ENCODE data around the gene UCMA.
"Not testable (repeated sequence)": the region's sequence is repeated elsewhere in the genome, so short reads cannot be mapped to it uniquely, and the experiment has no call there.

Gene UCMA

DNA sequence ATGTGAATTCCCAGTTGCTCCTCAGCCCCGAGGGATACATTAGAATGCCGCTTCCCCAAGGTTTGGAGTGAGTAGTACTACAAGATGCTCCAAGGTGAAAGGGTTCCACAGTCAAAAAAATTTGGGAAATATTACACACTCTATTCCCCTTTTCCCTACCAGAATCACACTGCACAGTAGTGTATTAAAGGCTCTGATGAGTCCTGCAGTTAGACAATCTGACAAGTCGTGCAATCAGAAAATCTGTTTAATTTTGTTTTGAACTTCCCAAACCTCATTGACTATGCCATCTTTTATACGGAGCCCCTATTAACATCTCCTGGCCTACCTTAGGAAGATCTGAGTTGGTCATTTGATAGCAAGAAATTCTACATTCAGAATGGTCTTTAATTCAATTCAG is 13.6 kb upstream of the UCMA start:
- no peak for DNase-seq (ENCODE audit: low spot score)
- TF ChIP-seq CTCF (IDR thresholded peaks at IDR 0.05; ENCODE audit: borderline replicate concordance, control extremely low read depth, extremely low read depth, insufficient read depth, missing control alignments): no peak
- in situ Hi-C loops (cut with MboI; ENCODE audit: low sequenced_read_pairs, unreplicated experiment): no loop called here

DNA sequence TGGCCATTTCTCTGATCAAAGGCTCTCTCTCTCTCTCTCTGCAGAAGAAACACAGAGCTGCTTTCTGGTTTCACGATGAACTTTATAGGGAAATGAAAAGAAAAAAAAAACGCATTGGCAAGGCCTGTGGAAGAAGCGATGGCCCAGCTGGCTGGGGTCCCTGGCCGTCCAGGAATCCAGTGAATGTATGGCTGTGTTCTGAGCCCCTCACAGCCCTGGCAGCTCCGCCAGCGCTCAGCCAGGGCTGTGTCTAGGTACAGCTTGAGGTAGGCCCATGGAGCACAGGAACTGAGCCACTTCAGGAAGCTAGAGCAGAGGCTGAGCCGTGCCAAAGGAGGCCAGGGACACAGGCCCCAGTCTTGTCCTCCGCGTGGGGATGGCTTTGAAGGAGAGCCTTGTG is 13.1 kb upstream of the UCMA start:
- peak; percentile 4 for DNase-seq (ENCODE audit: low spot score)
- no peak for TF ChIP-seq CTCF (IDR thresholded peaks at IDR 0.05; ENCODE audit: borderline replicate concordance, control extremely low read depth, extremely low read depth, insufficient read depth, missing control alignments)
- in situ Hi-C loops (cut with MboI; ENCODE audit: low sequenced_read_pairs, unreplicated experiment): no loop called here

GRCh38 chr10:13242260-13242659 is 8.1 kb upstream of the UCMA start:
- DNase-seq (ENCODE audit: low spot score); in situ Hi-C loops (cut with MboI; ENCODE audit: low sequenced_read_pairs, unreplicated experiment): not testable (repeated sequence)

DNA sequence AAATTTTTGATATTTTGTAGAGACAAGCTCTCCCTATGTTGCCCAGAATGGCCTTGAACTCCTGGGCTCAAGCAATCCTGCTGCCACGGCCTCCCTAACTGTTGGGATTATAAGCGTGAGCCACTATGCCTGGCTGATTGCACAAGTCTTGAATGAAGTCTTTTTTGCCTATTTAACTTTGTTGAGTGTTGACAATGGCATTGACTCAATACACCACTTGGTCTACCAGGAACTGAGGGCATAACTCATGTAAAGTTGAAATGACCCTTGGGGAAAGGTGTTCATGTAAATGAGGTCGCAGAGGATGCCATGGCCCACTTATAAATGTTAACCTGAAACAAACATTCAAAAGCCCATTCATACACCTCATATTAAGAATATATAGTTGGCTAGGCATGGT is 7.4 kb upstream of the UCMA start:
- no peak for TF ChIP-seq CTCF (IDR thresholded peaks at IDR 0.05; ENCODE audit: borderline replicate concordance, control extremely low read depth, extremely low read depth, insufficient read depth, missing control alignments)
- no peak for DNase-seq (ENCODE audit: low spot score)
- in situ Hi-C loops (cut with MboI; ENCODE audit: low sequenced_read_pairs, unreplicated experiment): no loop called here

DNA sequence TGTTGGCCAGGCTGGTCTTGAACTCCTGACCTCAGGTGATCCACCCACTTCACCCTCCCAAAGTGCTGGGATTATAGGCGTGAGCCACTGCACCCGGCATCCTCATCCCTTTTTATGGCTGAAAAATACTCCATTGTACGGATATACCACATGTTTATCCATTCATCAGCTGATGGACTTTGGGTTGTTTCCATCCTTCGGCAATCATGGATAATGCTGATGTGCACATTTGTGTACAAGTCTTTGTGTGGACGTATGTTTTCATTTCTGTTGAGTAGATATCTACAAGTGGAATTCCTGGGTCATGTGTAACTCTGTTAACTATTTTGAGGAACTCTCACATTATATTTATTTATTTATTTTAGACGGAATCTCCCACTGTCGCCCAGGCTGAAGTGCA is 5.7 kb upstream of the UCMA start:
- DNase-seq (ENCODE audit: low spot score): no peak
- TF ChIP-seq CTCF (IDR thresholded peaks at IDR 0.05; ENCODE audit: borderline replicate concordance, control extremely low read depth, extremely low read depth, insufficient read depth, missing control alignments): no peak
- in situ Hi-C loops (cut with MboI; ENCODE audit: low sequenced_read_pairs, unreplicated experiment): no loop called here

- no peak for TF ChIP-seq CTCF (IDR thresholded peaks at IDR 0.05; ENCODE audit: borderline replicate concordance, control extremely low read depth, extremely low read depth, insufficient read depth, missing control alignments)
- in situ Hi-C loops (cut with MboI; ENCODE audit: low sequenced_read_pairs, unreplicated experiment): no loop called here
These were observed 4.3 kb upstream of the UCMA start for GRCh38 chr10:13238271-13239077.

DNA sequence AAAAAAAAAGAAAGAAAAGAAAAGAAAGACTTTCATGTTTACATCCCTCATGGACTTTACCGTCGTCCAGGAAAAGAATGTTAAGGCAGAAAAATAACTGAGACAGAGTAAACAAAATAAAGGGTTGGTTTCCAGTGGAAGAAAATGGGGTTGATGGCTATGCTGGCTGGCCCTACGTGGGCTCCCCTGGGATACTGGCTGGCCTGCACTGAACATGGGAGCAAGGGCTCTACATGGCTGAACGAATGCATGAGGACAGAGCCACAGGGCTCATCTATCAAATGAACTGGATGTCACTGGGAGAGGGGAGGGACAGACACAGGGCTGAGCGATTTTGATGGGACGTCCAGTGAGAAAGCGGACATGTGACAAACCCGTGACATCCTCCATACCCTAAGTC is 2.5 kb upstream of the UCMA start:
- in situ Hi-C loops (cut with MboI; ENCODE audit: low sequenced_read_pairs, unreplicated experiment): no loop called here
- no peak for TF ChIP-seq CTCF (IDR thresholded peaks at IDR 0.05; ENCODE audit: borderline replicate concordance, control extremely low read depth, extremely low read depth, insufficient read depth, missing control alignments)
- no peak for DNase-seq (ENCODE audit: low spot score)

More at GRCh38 chr10:13238271-13239077, 4.3 kb upstream of the UCMA start:
- DNase-seq (ENCODE audit: low spot score): no peak

DNA sequence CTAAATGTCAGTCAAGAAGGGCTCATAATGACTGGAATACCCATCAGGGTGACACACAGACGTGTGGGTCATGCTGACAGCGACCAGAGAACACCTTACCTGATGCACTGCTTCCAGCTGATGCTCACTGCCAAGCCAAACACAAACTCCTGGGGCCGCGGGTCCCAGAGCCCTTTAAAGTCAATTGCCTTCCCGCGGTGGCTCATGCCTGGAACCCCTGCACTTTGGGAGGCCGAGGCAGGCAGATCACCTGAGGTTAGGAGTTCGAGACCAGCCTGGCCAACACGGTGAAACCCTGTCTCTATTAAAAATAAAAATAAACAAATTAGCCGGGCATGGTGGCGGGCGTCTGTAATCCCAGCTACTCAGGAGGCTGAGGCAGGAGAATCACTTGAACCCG is 562 bp upstream of the UCMA start:
- in situ Hi-C loops (cut with MboI; ENCODE audit: low sequenced_read_pairs, unreplicated experiment): not testable (repeated sequence)

More for the DNA sequence above, 562 bp upstream of the UCMA start:
- not testable (repeated sequence) for DNase-seq (ENCODE audit: low spot score)
